GM18907 (cell line): ENCODE results near the gene PDCD10.

Experiments used
- ATAC-seq: cut with Tn5 transposase; IDR thresholded peaks from one replicate; pipeline ENCODE4 v1.9.1; 2021; ENCODE audit warnings: mild to moderate bottlenecking, moderate library complexity; ENCODE audit not compliant: unreplicated experiment

PDCD10 gene

GRCh38 chr3:167684388-167684993, 50.2 kb downstream of the PDCD10 start:
- ATAC-seq, result peak; percentile 85

GRCh38 chr3:167679526-167679925, 55.2 kb downstream of the PDCD10 start:
- no peak for ATAC-seq

- ATAC-seq, result no peak
These were observed 58.8 kb downstream of the PDCD10 start for GRCh38 chr3:167675848-167676247.

- ATAC-seq, result no peak
These were observed 61.5 kb downstream of the PDCD10 start for GRCh38 chr3:167673221-167673620.

GRCh38 chr3:167671878-167672427, 62.7 kb downstream of the PDCD10 start:
- ATAC-seq, result no peak

GRCh38 chr3:167669699-167670098, 65.0 kb downstream of the PDCD10 start:
- ATAC-seq, result no peak

- ATAC-seq, result no peak
These were observed 66.0 kb downstream of the PDCD10 start for GRCh38 chr3:167668651-167669050.

- no peak for ATAC-seq
These were observed 68.1 kb downstream of the PDCD10 start for GRCh38 chr3:167666563-167666962.

- no peak for ATAC-seq
These were observed 71.7 kb downstream of the PDCD10 start for GRCh38 chr3:167662919-167663400.

- ATAC-seq, result no peak
These were observed 76.9 kb downstream of the PDCD10 start for GRCh38 chr3:167657684-167658225.

GRCh38 chr3:167656821-167657220, 77.9 kb downstream of the PDCD10 start:
- ATAC-seq, result no peak

GRCh38 chr3:167653760-167654159, 80.9 kb downstream of the PDCD10 start, which contains the start of gene WDR49:
Gene WDR49 (minus strand): TSS chr3:167653942. CDS start chr3:167653425, 517 bp downstream.
- peak; percentile 55 for ATAC-seq

GRCh38 chr3:167653155-167653554, 81.5 kb downstream of the PDCD10 start:
- ATAC-seq, result no peak

- no peak for ATAC-seq
These were observed 82.9 kb downstream of the PDCD10 start for GRCh38 chr3:167651826-167652225.

GRCh38 chr3:167650459-167650858, 84.2 kb downstream of the PDCD10 start:
- no peak for ATAC-seq

- no peak for ATAC-seq
These were observed 84.9 kb downstream of the PDCD10 start for GRCh38 chr3:167649746-167650145.

- ATAC-seq, result no peak
These were observed 90.1 kb downstream of the PDCD10 start for GRCh38 chr3:167644611-167645010.
